ENCODE measurements around the gene GATB.

Gene GATB

GRCh38 chr4:151669990-151670389, 90.8 kb downstream of the GATB start:
- DNase-seq (ENCODE audit: low read depth in 1 of 2, low spot score in 1 of 2) = no peak
- no peak for TF ChIP-seq SPI1 (IDR thresholded peaks at IDR 0.05; ENCODE audit: borderline replicate concordance, low read depth)
- no peak for TF ChIP-seq GABPA (IDR thresholded peaks at IDR 0.05; ENCODE audit: low read depth)
- TF ChIP-seq, protein P1, sequence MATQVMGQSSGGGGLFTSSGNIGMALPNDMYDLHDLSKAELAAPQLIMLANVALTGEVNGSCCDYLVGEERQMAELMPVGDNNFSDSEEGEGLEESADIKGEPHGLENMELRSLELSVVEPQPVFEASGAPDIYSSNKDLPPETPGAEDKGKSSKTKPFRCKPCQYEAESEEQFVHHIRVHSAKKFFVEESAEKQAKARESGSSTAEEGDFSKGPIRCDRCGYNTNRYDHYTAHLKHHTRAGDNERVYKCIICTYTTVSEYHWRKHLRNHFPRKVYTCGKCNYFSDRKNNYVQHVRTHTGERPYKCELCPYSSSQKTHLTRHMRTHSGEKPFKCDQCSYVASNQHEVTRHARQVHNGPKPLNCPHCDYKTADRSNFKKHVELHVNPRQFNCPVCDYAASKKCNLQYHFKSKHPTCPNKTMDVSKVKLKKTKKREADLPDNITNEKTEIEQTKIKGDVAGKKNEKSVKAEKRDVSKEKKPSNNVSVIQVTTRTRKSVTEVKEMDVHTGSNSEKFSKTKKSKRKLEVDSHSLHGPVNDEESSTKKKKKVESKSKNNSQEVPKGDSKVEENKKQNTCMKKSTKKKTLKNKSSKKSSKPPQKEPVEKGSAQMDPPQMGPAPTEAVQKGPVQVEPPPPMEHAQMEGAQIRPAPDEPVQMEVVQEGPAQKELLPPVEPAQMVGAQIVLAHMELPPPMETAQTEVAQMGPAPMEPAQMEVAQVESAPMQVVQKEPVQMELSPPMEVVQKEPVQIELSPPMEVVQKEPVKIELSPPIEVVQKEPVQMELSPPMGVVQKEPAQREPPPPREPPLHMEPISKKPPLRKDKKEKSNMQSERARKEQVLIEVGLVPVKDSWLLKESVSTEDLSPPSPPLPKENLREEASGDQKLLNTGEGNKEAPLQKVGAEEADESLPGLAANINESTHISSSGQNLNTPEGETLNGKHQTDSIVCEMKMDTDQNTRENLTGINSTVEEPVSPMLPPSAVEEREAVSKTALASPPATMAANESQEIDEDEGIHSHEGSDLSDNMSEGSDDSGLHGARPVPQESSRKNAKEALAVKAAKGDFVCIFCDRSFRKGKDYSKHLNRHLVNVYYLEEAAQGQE (IDR thresholded peaks at IDR 0.05; ENCODE audit: insufficient replicate concordance, low read depth) = no peak
- TF ChIP-seq POLR2AphosphoS5 (IDR thresholded peaks at IDR 0.05; ENCODE audit: low read depth) = no peak

GRCh38 chr4:151668689-151669402, 92.0 kb downstream of the GATB start:
- DNase-seq (ENCODE audit: low read depth in 1 of 2, low spot score in 1 of 2) = no peak
- H3K27me3 ChIP-seq (ENCODE audit: insufficient read depth, poor library complexity, severe bottlenecking) = no peaks in the 10 kb centered on the region
- no peak overlapping the region for H3K27ac ChIP-seq (replicated peaks)
- no peak overlapping the region for H3K4me3 ChIP-seq (replicated peaks; ENCODE audit: insufficient read depth, low read length)
- TF ChIP-seq SPI1 (IDR thresholded peaks at IDR 0.05; ENCODE audit: borderline replicate concordance, low read depth) (no peak), GABPA (IDR thresholded peaks at IDR 0.05; ENCODE audit: low read depth) (no peak), POLR2AphosphoS5 (IDR thresholded peaks at IDR 0.05; ENCODE audit: low read depth) (no peak)
- TF ChIP-seq, protein P2, sequence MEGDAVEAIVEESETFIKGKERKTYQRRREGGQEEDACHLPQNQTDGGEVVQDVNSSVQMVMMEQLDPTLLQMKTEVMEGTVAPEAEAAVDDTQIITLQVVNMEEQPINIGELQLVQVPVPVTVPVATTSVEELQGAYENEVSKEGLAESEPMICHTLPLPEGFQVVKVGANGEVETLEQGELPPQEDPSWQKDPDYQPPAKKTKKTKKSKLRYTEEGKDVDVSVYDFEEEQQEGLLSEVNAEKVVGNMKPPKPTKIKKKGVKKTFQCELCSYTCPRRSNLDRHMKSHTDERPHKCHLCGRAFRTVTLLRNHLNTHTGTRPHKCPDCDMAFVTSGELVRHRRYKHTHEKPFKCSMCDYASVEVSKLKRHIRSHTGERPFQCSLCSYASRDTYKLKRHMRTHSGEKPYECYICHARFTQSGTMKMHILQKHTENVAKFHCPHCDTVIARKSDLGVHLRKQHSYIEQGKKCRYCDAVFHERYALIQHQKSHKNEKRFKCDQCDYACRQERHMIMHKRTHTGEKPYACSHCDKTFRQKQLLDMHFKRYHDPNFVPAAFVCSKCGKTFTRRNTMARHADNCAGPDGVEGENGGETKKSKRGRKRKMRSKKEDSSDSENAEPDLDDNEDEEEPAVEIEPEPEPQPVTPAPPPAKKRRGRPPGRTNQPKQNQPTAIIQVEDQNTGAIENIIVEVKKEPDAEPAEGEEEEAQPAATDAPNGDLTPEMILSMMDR (IDR thresholded peaks at IDR 0.05; ENCODE audit: insufficient read depth, low read length) = no peak
- TF ChIP-seq, protein P1 (IDR thresholded peaks at IDR 0.05; ENCODE audit: insufficient replicate concordance, low read depth) = no peak

More at GRCh38 chr4:151669990-151670389, 90.8 kb downstream of the GATB start:
- H3K27ac ChIP-seq (replicated peaks) = no peak overlapping the region
- H3K27me3 ChIP-seq (ENCODE audit: insufficient read depth, poor library complexity, severe bottlenecking) = no peaks in the 10 kb centered on the region
- H3K4me3 ChIP-seq (replicated peaks; ENCODE audit: insufficient read depth, low read length) = no peak overlapping the region

- TF ChIP-seq POLR2AphosphoS5 (IDR thresholded peaks at IDR 0.05; ENCODE audit: low read depth) (no peak), GABPA (IDR thresholded peaks at IDR 0.05; ENCODE audit: low read depth) (no peak), SPI1 (IDR thresholded peaks at IDR 0.05; ENCODE audit: borderline replicate concordance, low read depth) (no peak)
- TF ChIP-seq, protein P1 (IDR thresholded peaks at IDR 0.05; ENCODE audit: insufficient replicate concordance, low read depth) = no peak
- TF ChIP-seq, protein P2 (IDR thresholded peaks at IDR 0.05; ENCODE audit: insufficient read depth, low read length) = no peak
- DNase-seq (ENCODE audit: low read depth in 1 of 2, low spot score in 1 of 2) = no peak
- no peak overlapping the region for H3K27ac ChIP-seq (replicated peaks)
- H3K27me3 ChIP-seq (ENCODE audit: insufficient read depth, poor library complexity, severe bottlenecking) = no peaks in the 10 kb centered on the region
- no peak overlapping the region for H3K4me3 ChIP-seq (replicated peaks; ENCODE audit: insufficient read depth, low read length)
These were observed 93.1 kb downstream of the GATB start for GRCh38 chr4:151667666-151668065.

All from HL-60 (cell line).